Activated T-helper 9 cell treated with anti-CD3 and anti-CD28 coated beads, Interleukin-2, amount 50 U/mL, for 16 hours (primary cell): Measurements from ENCODE around the gene ADGRB3.
"Not testable (repeated sequence)": the region's sequence is repeated elsewhere in the genome, so short reads cannot be mapped to it uniquely, and the experiment has no call there.

Experiments
- DNase-seq: peaks from one replicate; pipeline ENCODE4 v3.0.0-alpha.2; 2020; ENCODE audit warnings: low read depth

The ADGRB3 gene

DNA sequence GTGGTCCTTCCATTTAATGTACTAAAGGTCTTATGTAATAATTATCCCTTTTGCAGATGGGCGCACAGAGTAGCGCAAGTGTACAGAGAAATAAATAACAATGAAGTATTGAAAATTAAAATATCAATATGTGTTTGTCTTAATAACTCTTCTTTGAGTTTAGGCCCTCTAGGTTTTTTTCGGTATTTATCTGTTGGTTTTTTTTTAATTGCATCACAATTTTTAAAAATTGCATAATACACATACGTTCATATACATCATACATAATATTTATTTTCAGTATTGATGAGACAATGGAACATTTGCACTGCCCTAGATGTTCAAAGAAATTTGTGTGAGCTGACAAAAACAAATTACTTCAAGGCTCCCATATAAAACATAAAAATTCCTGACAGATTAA lies 15.1 kb downstream of the ADGRB3 start:
- DNase-seq = no peak

DNA sequence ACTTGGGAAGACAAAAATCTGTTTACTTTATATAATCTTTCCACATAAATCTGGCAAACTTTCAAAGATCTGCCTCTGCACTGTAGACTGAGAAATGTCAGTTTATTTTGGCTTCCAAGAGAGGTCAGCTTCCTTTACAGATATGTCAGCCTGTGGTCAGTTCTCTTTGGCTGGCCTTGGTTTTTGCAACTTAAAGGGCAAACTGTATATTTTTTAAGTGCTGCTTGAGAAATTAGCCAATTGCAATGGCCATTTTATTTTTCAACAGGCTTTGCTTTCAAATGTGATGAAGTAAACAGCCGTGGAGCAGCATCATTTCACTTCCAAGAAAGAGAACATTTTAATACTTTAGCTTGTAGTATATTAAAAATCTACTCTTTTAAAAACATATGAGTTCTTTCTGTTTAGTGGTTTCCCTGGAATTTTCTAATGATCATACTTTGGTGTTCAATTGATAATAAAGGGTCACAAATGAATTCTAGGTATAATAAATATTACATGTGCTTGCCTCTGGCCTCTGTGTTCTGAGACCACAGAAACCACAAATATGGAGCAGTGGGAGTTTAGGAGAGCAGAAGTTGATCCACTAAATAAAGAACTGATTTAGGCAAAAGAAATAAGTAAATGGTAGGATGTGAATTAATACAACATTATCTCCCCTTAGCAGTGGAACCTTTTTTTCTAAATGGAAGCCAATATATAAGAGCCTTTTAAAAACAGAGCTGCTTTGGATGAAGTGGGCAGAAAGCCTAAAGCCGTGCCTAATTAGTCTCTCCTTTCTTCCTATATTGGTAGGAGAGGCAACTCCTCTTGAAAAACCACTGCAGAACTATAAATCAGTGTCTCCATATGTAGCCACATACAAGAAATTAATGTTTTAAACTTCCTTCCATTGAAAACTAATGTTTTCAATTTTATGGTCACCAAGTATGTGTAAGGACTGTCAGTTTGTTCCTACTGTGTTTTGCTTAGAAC lies 16.2 kb downstream of the ADGRB3 start:
- no peak for DNase-seq

GRCh38 chr6:68652117-68652536 lies 17.0 kb downstream of the ADGRB3 start:
- DNase-seq = no peak

DNA sequence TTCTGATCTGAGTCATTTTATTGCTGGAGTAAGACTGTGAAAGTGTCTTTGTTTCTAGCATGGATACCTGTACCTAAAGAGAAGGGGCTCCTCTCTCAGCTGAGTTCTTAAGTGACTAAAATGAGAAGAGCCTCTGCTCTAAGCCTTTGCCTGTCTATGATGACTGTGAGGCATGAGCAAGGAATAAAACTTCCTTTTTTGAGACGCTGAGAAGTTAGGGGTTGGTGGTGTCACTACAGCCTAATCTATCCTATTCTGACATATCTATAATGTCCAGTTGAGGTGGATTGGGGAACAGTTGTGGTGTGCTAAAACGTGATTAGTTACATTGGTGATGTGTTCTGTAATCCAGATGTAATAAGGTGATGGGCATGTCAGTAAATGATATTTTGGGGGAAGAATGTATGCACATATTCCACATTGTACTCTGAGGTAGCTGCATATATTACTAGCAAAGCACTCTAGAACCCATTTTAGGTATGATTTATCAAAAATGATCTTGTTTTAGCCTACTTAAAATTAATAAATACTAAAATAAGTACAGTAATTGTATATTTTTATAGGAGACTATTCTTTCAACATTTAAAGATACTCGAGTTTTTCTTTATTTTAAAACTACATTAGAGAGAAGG lies 18.1 kb downstream of the ADGRB3 start:
- no peak for DNase-seq

GRCh38 chr6:68653706-68654089 lies 18.6 kb downstream of the ADGRB3 start:
- DNase-seq = no peak

GRCh38 chr6:68654134-68654533 lies 19.1 kb downstream of the ADGRB3 start:
- DNase-seq = no peak

GRCh38 chr6:68655028-68655427 lies 19.9 kb downstream of the ADGRB3 start:
- no peak for DNase-seq

- no peak for DNase-seq
These were observed 22.5 kb downstream of the ADGRB3 start for GRCh38 chr6:68657374-68658139.

GRCh38 chr6:68658338-68658737 lies 23.3 kb downstream of the ADGRB3 start:
- no peak for DNase-seq

DNA sequence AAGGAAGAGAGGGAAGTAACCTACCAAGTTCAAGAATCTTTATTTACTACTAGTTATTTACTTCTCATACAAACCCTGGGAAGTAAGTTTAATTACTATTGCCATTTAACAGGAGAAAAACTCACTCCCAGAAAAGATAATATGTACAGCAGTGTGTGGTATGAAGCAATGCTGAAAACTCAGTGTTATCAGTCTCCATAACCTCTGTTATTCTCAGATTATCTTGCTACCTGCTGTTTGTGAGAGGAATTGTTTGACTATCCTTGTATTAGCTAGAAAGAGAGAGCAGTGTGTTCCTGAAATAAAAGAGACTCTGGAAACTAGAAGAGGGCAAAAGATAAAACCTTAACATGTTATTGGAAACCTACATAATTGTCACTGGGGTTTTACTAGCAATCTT lies 38.2 kb downstream of the ADGRB3 start:
- DNase-seq = no peak

GRCh38 chr6:68675548-68675947 lies 40.5 kb downstream of the ADGRB3 start:
- DNase-seq = no peak

GRCh38 chr6:68676094-68676493 lies 41.0 kb downstream of the ADGRB3 start:
- DNase-seq = not testable (repeated sequence)

DNA sequence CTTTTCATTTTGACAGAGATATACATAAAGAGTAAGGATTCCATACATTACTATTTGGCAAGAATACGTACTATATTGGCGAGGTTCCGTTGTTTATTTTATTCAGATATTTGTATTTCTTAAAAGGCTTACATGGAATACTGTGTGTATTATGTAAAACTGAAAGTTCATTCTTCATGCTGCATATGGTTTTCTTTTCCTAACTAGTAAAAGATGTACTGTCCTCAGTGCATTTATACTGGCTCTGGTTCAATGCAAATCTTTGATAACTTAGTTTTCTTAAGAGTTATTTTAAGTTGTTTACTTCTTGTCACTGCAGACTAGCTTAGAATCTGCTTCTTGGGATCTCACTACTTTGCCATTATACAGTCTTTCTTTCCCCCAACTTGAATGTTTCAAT lies 42.0 kb downstream of the ADGRB3 start:
- DNase-seq = no peak

DNA sequence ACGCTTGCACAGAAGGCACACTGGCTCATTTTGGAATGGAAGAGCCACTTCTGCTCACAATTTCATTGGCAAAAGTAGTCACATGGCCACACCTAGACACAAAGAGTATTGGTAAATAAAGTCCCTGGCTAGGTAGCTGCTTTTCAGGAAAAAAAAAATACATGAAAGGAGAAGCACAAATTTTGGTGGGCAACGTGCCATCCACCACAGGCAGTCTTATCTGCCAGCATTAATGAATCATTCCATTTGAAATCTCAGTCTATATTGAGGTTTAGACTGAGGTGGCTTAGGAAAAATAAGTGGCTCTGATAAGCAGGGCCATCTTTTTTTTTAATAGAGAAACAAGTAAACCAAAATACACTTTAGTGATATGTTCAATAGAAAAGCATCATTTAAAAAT lies 44.3 kb downstream of the ADGRB3 start:
- no peak for DNase-seq

DNA sequence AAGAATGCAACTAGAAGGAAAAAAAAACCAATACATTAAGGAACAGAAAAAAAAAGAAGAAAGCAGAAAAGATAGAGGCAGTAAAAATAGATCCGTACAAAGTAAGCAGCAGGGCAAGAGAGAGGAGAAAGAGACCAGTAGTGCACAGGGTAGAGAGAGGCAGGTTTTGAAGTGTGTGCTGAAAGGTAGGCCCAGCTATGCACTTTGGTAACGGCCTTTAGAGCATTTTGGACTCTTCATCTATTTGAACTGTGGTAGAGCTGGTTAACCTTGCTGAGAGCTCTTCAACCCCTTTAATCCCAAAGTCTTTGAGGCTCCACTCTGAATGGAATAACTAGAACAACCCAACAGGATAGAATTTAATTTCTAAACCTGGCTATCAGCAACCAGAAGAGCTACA lies 45.2 kb downstream of the ADGRB3 start:
- no peak for DNase-seq

DNA sequence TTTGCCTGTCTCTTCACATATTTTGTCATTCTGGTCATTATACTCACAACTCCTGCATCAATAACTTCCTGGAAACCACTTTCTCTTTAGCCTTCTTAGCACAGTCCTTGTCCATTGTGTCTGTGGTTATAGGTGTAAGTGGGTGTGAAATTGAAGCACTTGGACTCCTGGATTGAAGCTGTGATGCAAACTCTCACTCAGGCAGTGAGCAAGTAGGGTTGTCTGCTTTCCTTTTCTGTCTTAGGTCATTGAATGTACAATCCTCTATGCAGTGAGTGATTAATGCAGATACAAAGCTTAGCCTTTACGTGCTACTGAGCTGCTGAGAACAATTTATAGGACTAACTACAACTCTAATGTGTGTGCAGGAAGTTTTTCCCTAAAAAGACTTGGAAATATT lies 54.8 kb downstream of the ADGRB3 start:
- DNase-seq = no peak

GRCh38 chr6:68691120-68691519 lies 56.0 kb downstream of the ADGRB3 start:
- DNase-seq = no peak

GRCh38 chr6:68693271-68693670 lies 58.2 kb downstream of the ADGRB3 start:
- DNase-seq = no peak

DNA sequence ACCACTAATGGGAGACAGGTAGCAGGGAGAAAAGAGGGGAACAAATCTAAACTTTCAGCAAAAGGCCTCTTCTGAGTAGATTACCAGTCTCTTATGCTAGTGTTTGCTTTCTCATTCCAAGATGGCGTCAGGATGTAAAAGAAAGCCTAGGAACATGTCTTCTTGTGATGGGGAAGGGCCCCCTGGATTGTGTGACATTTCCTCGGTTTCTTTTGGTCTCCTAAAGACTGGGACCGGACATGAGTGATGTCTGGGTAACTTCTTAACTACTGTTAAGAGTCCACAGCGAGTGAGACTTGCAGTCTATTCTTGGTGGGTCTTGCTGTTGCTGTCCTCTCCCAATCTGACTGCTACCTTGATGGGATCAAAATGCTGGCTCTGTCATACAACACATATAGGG lies 60.3 kb downstream of the ADGRB3 start:
- DNase-seq = no peak

DNA sequence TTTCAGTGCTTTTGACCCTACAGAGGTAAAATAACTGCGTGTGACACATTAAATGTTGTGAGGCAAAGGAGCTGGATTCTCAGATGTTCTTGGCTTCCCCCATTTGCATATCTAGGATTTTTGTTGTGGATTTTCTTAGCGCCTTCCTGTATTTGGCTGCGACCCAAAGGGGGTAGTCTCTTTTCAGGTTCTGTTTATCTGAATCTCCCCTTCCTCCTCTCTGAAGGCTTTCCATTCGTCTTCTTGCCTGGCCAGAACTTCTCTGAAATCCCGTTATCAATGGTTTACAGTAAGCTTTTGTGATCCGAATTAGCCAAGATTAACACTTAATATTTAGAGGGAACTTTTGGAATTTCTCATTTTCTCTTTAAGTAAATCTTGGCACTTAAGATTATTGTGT lies 60.8 kb downstream of the ADGRB3 start:
- DNase-seq = no peak

- no peak for DNase-seq
These were observed 62.3 kb downstream of the ADGRB3 start for GRCh38 chr6:68697394-68697793.

GRCh38 chr6:68701159-68701558 lies 66.1 kb downstream of the ADGRB3 start:
- DNase-seq = no peak

DNA sequence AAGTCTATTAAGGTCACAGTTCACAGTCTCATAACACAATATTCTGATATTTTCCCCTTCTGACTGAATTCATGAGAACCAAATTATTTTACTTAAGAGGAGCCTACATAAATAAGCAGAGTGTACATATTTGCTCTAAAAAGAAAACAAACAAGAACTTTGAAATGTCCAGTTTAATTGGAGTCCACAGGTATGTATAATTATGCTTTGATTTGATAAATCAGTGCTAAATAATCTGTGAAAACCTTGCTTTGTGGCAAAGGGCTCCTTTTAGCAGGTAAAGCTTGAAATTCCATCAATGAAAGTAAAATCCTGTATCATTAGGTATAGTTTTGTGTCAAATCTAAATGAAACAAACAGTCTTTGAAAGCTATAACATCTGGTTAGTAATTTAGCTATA lies 69.4 kb downstream of the ADGRB3 start:
- DNase-seq = no peak
